ENCODE results near the gene ABI3BP.

DNA sequence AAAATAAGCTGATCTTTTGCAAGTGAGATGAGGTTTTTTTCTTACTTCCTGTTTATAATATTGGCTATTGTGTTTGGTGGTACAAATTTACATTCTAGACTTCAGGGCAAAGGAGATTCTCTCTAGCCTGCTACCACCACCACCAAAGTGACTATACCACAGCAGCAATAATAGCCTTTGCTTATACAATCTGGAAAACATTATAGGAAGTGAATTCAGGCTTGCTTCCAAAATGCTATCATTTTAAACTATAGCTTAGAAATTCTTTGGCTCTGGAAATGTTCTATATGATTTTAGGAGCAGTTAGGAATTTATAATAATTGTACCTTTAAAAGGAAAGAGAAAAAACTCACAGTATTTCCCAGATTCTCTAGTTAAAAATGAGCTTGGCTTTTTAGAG is 189.5 kb downstream of the ABI3BP start:
- TF ChIP-seq CTCF (IDR thresholded peaks at IDR 0.05), result no peak
- no peak for TF ChIP-seq POLR2A (IDR thresholded peaks at IDR 0.05)
